ENCODE data around the gene SSH2. TPM values are rescaled to one million over a fixed set of nuclear protein-coding genes. Genes with fewer than 3 reads are reported as not detected.

Gene SSH2
- total and polyA plus RNA-seq, 9 donors, result 4.2 to 13.0 (median 11.8) TPM

- H3K27me3 ChIP-seq, result no peaks in the 10 kb centered on the region
- no peaks in the 10 kb centered on the region for H3K9me3 ChIP-seq
- WGBS, 3 donors, result 77 to 83% (median 79%) methylated on average over 8 of the region's 8 CpGs
- H3K4me1 ChIP-seq (ENCODE audit: insufficient read depth), result no peaks in the 10 kb centered on the region
- no peak overlapping the region for H3K27ac ChIP-seq
- intact Hi-C loops (cut with DNase I), result loop anchor here in 1 of 4 donors (10.0 kb wide), 1 partner anchor 150 kb away; no protein-coding TSS in a partner anchor
- H3K4me3 ChIP-seq, result no peak overlapping the region
- H3K36me3 ChIP-seq, result no peaks in the 10 kb centered on the region
- no peak for TF ChIP-seq POLR2A (IDR thresholded peaks at IDR 0.05)
- DNase-seq, result no peak
Measured at GRCh38 chr17:29625037-29625750, 304.8 kb downstream of the SSH2 start.

GRCh38 chr17:29624586-29624985 is 305.4 kb downstream of the SSH2 start:
- Histone ChIP-seq H3K4me3 (no peak overlapping the region), H3K27me3 (no peaks in the 10 kb centered on the region), H3K9me3 (no peaks in the 10 kb centered on the region), H3K36me3 (no peaks in the 10 kb centered on the region), H3K27ac (no peak overlapping the region), H3K4me1 (ENCODE audit: insufficient read depth) (no peaks in the 10 kb centered on the region)
- WGBS, 3 donors, result 80 to 84% (median 81%) methylated on average over 4 of the region's 4 CpGs
- TF ChIP-seq POLR2A (IDR thresholded peaks at IDR 0.05) (no peak), CTCF (IDR thresholded peaks at IDR 0.05) (no peak), EP300 (IDR thresholded peaks at IDR 0.05) (no peak)
- no peak for DNase-seq
- intact Hi-C loops (cut with DNase I), result loop anchor here in 1 of 4 donors (10.0 kb wide), 1 partner anchor 150 kb away; no protein-coding TSS in a partner anchor

GRCh38 chr17:29623283-29623647 is 306.8 kb downstream of the SSH2 start:
- no peaks in the 10 kb centered on the region for H3K36me3 ChIP-seq
- WGBS, 3 donors, result 49 to 53% (median 53%) methylated on average over 4 of the region's 4 CpGs
- DNase-seq, result no peak
- intact Hi-C loops (cut with DNase I), result loop anchor here in 1 of 4 donors (10.0 kb wide), 1 partner anchor 152 kb away; no protein-coding TSS in a partner anchor
- H3K4me3 ChIP-seq, result peak overlapping the region; percentile 50
- TF ChIP-seq CTCF (IDR thresholded peaks at IDR 0.05) (no peak), EP300 (IDR thresholded peaks at IDR 0.05) (no peak), POLR2A (IDR thresholded peaks at IDR 0.05) (no peak)
- no peaks in the 10 kb centered on the region for H3K9me3 ChIP-seq
- no peak overlapping the region for H3K27ac ChIP-seq
- no peaks in the 10 kb centered on the region for H3K27me3 ChIP-seq
- no peaks in the 10 kb centered on the region for H3K4me1 ChIP-seq (ENCODE audit: insufficient read depth)

GRCh38 chr17:29622337-29623282 is 307.4 kb downstream of the SSH2 start, which contains the start of gene CORO6:
Gene CORO6 (minus strand): TSS chr17:29622912. CDS start chr17:29621421, 1,491 bp downstream.
- Histone ChIP-seq H3K4me3 (peak within 1 kb of the TSS; percentile 50), H3K4me1 (ENCODE audit: insufficient read depth) (peaks cover 2% of the 10 kb centered on the region), H3K27me3 (no peaks in the 10 kb centered on the region), H3K27ac (no peak within 1 kb of the TSS), H3K9me3 (no peaks in the 10 kb centered on the region), H3K36me3 (no peaks in the 10 kb centered on the region)
- TF ChIP-seq CTCF (IDR thresholded peaks at IDR 0.05) (no peak), POLR2A (IDR thresholded peaks at IDR 0.05) (no peak), EP300 (IDR thresholded peaks at IDR 0.05) (no peak)
- DNase-seq, result peak; percentile 44 to 80 (median 69)
- intact Hi-C loops (cut with DNase I), result loop anchor here in 1 of 4 donors (10.0 kb wide), 1 partner anchor 152 kb away; no protein-coding TSS in a partner anchor
- 2 to 7% (median 2%) methylated on average over 38 to 77 of the region's 77 CpGs for WGBS, 3 donors

All from ovary (tissue), 9 donors.